SK-N-SH (cell line): ENCODE data around the gene MED27. TPM values are rescaled to one million over a fixed set of nuclear protein-coding genes. Genes with fewer than 3 reads are reported as not detected.

Experiments used
- CTCF ChIA-PET: fragments of 300-600, 350-600 bp; formaldehyde crosslinking; extraction: SDS; loops from one replicate; lab custom pipeline; 2021; lab: Yijun Ruan, JAX
- POLR2A ChIA-PET: fragments of 350-600 bp; sonication (Branson Sonifier 250); formaldehyde crosslinking; extraction: SDS; loops from one replicate; lab custom pipeline; 2020; ENCODE audit warnings: antibody characterized with exemption, inconsistent platforms; lab: Yijun Ruan, JAX
- DNase-seq: peaks from one replicate; pipeline ENCODE4 v3.0.0; 2012
- H2AFZ ChIP-seq: fragments of 200-600 bp; sonication (generic); 2 replicates; pipeline ENCODE4 v1.8.1; 2016; ENCODE audit warnings: antibody characterized with exemption, mild to moderate bottlenecking, low read depth
- H3F3A ChIP-seq: fragments of 200-600 bp; sonication (generic); replicated peaks from 2 replicates; pipeline ENCODE3; 2016; ENCODE audit warnings: antibody characterized with exemption, mild to moderate bottlenecking; ENCODE audit not compliant: insufficient read depth
- H3K27ac ChIP-seq, 2 experiments: fragments of 200-500 bp in 1 of 2; fragments of 200-600 bp in 1 of 2; sonication (Bioruptor generic) in 1 of 2; sonication (generic), shearing (Covaris generic) in 1 of 2; 2 replicates each; pipeline versions ENCODE4 v1.5.1 to v1.6.1; 2014 to 2016; ENCODE audit warnings: low read depth in 2 of 2, inconsistent platforms in 1 of 2, low read length in 1 of 2, mild to moderate bottlenecking in 1 of 2, mixed read lengths in 1 of 2
- H3K27me3 ChIP-seq: fragments of 200-600 bp; sonication (generic), shearing (Covaris generic); 2 replicates; pipeline ENCODE4 v1.6.1; 2016; ENCODE audit warnings: mixed run types; ENCODE audit not compliant: insufficient read depth
- H3K36me3 ChIP-seq, 2 experiments: fragments of 200-500 bp in 1 of 2; fragments of 200-600 bp in 1 of 2; sonication (Bioruptor generic) in 1 of 2; sonication (generic) in 1 of 2; replicated peaks in 1 of 2; 2 replicates each; pipeline versions ENCODE3 to v1.5.1; 2014 to 2016; ENCODE audit warnings: low read length in 1 of 2, mild to moderate bottlenecking in 1 of 2; ENCODE audit not compliant: insufficient read depth in 2 of 2, control insufficient read depth in 1 of 2
- H3K4me1 ChIP-seq, 2 experiments: fragments of 200-500 bp in 1 of 2; fragments of 200-600 bp in 1 of 2; sonication (Bioruptor generic) in 1 of 2; sonication (generic), shearing (Covaris generic) in 1 of 2; 2 replicates each; pipeline versions ENCODE4 v1.5.1 to v1.6.1; 2014 to 2016; ENCODE audit warnings: low read depth in 1 of 2, low read length in 1 of 2, mixed run types in 1 of 2; ENCODE audit not compliant: insufficient read depth in 2 of 2, control insufficient read depth in 1 of 2
- H3K4me2 ChIP-seq: fragments of 200-600 bp; sonication (generic), shearing (Covaris generic); 2 replicates; pipeline ENCODE4 v1.6.1; 2017; ENCODE audit warnings: mixed run types
- H3K4me3 ChIP-seq, 2 experiments: fragments of 200-500 bp in 1 of 2; fragments of 200-600 bp in 1 of 2; sonication (Bioruptor generic) in 1 of 2; sonication (generic), shearing (Covaris generic) in 1 of 2; 2 replicates each; pipeline versions ENCODE4 v1.5.1 to v1.8.1; 2014 to 2016; ENCODE audit warnings: low read depth in 2 of 2, inconsistent platforms in 1 of 2, low read length in 1 of 2, mild to moderate bottlenecking in 1 of 2, mixed read lengths in 1 of 2, moderate library complexity in 1 of 2
- H3K79me2 ChIP-seq: fragments of 200-600 bp; sonication (generic); 2 replicates; pipeline ENCODE4 v1.8.1; 2017; ENCODE audit warnings: mild to moderate bottlenecking; ENCODE audit not compliant: insufficient read depth
- H3K9ac ChIP-seq: fragments of 200-600 bp; sonication (generic); 2 replicates; pipeline ENCODE4 v1.6.1; 2017; ENCODE audit warnings: mixed run types
- H3K9me2 ChIP-seq: fragments of 200-600 bp; sonication (generic); 2 replicates; pipeline ENCODE4 v1.6.1; 2017; ENCODE audit warnings: mixed run types
- H3K9me3 ChIP-seq: fragments of 200-600 bp; sonication (generic); 2 replicates; pipeline ENCODE4 v1.6.1; 2017; ENCODE audit warnings: mixed run types, mild to moderate bottlenecking, moderate library complexity
- H4K20me1 ChIP-seq: fragments of 200-600 bp; sonication (generic); 2 replicates; pipeline ENCODE4 v1.6.1; 2017; ENCODE audit warnings: mild to moderate bottlenecking, mixed run types; ENCODE audit not compliant: insufficient read depth
- ELF1 ChIP-seq: IDR thresholded peaks from 2 replicates; pipeline ENCODE4 v1.4.0; 2012
- FOXJ3 ChIP-seq: sonication (generic); formaldehyde crosslinking; IDR thresholded peaks from 2 replicates; pipeline ENCODE4 v1.5.1; 2020; ENCODE audit warnings: mild to moderate bottlenecking, missing genetic modification reagents
- FOXM1 ChIP-seq: IDR thresholded peaks from 2 replicates; pipeline ENCODE4 v1.4.0; 2012; ENCODE audit warnings: low read depth, mild to moderate bottlenecking
- JUND ChIP-seq: IDR thresholded peaks from 2 replicates; pipeline ENCODE4 v1.4.0; 2012
- MEF2A ChIP-seq: IDR thresholded peaks from 2 replicates; pipeline ENCODE4 v1.4.0; 2012; ENCODE audit warnings: low read depth, borderline replicate concordance
- NFIC ChIP-seq: IDR thresholded peaks from 2 replicates; pipeline ENCODE4 v1.4.0; 2012; ENCODE audit warnings: borderline replicate concordance
- POLR2AphosphoS5 ChIP-seq: IDR thresholded peaks from 2 replicates; pipeline ENCODE4 v1.6.1; 2012; ENCODE audit warnings: low read depth, low read length
- RAD21 ChIP-seq: IDR thresholded peaks from 2 replicates; pipeline ENCODE4 v1.6.1; 2012; ENCODE audit warnings: mild to moderate bottlenecking, low read length
- RCOR1 ChIP-seq: fragments of 150-350 bp; IDR thresholded peaks from 2 replicates; pipeline ENCODE4 v1.6.1; 2017; ENCODE audit warnings: antibody characterized with exemption, low read length
- SIN3A ChIP-seq: IDR thresholded peaks from 2 replicates; pipeline ENCODE4 v1.6.1; 2012; ENCODE audit warnings: low read depth, mild to moderate bottlenecking, low read length, moderate library complexity, borderline replicate concordance
- SMC3 ChIP-seq: IDR thresholded peaks from 2 replicates; pipeline ENCODE4 v1.6.1; 2012; ENCODE audit warnings: low read depth, low read length, improper control_type of control experiment
- TAF1 ChIP-seq: IDR thresholded peaks from 2 replicates; pipeline ENCODE4 v1.6.1; 2012; ENCODE audit warnings: low read depth, mild to moderate bottlenecking, low read length, moderate library complexity, borderline replicate concordance
- TCF12 ChIP-seq: IDR thresholded peaks from 2 replicates; pipeline ENCODE4 v1.4.0; 2012
- YY1 ChIP-seq: IDR thresholded peaks from 2 replicates; pipeline ENCODE4 v1.4.0; 2012; ENCODE audit warnings: low read depth, mild to moderate bottlenecking
- WGBS: methylation state at CpG from one replicate; pipeline ENCODE4 v1.1.6; 2017; ENCODE audit warnings: low lambda C conversion rate; 5-methylcytosine and 5-hydroxymethylcytosine counted together
- polyA plus RNA-seq, 3 experiments: library from polyadenylated mRNA; depleted of rRNA; stranded (reverse); fragments of >200 nt; gene quantifications; 2 replicates each; pipeline ENCODE4 v1.2.3, GENCODE V29; 2012
- TF ChIP-seq, protein P1 (sequence below): fragments of 200-600 bp; sonication (generic); IDR thresholded peaks from 2 replicates; pipeline ENCODE4 v1.6.1; 2017; ENCODE audit warnings: antibody characterized with exemption, mild to moderate bottlenecking, moderate library complexity
- TF ChIP-seq, protein P2 (sequence below): IDR thresholded peaks from 2 replicates; pipeline ENCODE4; 2012
- TF ChIP-seq, protein P3 (sequence below): fragments of 150-350 bp; IDR thresholded peaks from 2 replicates; pipeline ENCODE4 v1.6.1; 2016; ENCODE audit warnings: mild to moderate bottlenecking, low read depth, low read length
- TF ChIP-seq, protein P4 (sequence below): IDR thresholded peaks from 2 replicates; pipeline ENCODE4 v1.4.0; 2012; ENCODE audit warnings: low read depth, borderline replicate concordance

The MED27 gene
- polyA plus RNA-seq, 1 of the 3 experiments (the other 2 are of a cell fraction): 35.0 TPM

GRCh38 chr9:131987232-131987631 is 92.4 kb downstream of the MED27 start:
- no peak overlapping the region for H3K9ac ChIP-seq
- H4K20me1 ChIP-seq: peaks cover 14% of the 10 kb centered on the region; the same call in 1 of the 2 replicates
- DNase-seq: no peak
- no peaks in the 10 kb centered on the region for H3K27me3 ChIP-seq
- H3K9me3 ChIP-seq: no peaks in the 10 kb centered on the region
- H3F3A ChIP-seq: no peaks in the 10 kb centered on the region
- no peaks in the 10 kb centered on the region for H3K79me2 ChIP-seq
- no peak overlapping the region for H3K27ac ChIP-seq
- no peak overlapping the region for H3K4me3 ChIP-seq
- WGBS: 98% methylated on average over 5 of the region's 5 CpGs
- TF ChIP-seq FOXJ3 (no peak), SMC3 (no peak), YY1 (no peak)
- ChIA-PET CTCF (interaction anchor here (1.3 kb wide), 1 partner anchor 272 kb away, joined by 5 read pairs; no protein-coding TSS in a partner anchor), POLR2A (no interaction called here)
- H2AFZ ChIP-seq: no peak overlapping the region
- no peak overlapping the region for H3K4me2 ChIP-seq
- H3K9me2 ChIP-seq: no peaks in the 10 kb centered on the region
- H3K36me3 ChIP-seq: peaks cover 0 to 8% of the 10 kb centered on the region in 2 experiments
- no peaks in the 10 kb centered on the region; a peak in 2 of 4 replicates for H3K4me1 ChIP-seq

GRCh38 chr9:131986576-131986975 is 93.1 kb downstream of the MED27 start:
- Histone ChIP-seq H3K4me1 (no peaks in the 10 kb centered on the region; a peak in 2 of 4 replicates), H3K27me3 (no peaks in the 10 kb centered on the region), H3F3A (no peaks in the 10 kb centered on the region), H3K9ac (no peak overlapping the region), H2AFZ (no peak overlapping the region), H3K4me3 (no peak overlapping the region), H3K4me2 (no peak overlapping the region), H3K27ac (no peak overlapping the region), H3K9me2 (no peaks in the 10 kb centered on the region), H3K36me3 (peaks cover 0 to 8% of the 10 kb centered on the region in 2 experiments), H3K9me3 (no peaks in the 10 kb centered on the region), H3K79me2 (no peaks in the 10 kb centered on the region), H4K20me1 (peaks cover 14% of the 10 kb centered on the region; the same call in 1 of the 2 replicates)
- ChIA-PET CTCF (interaction anchor here (1.3 kb wide), 1 partner anchor 273 kb away, joined by 5 read pairs; no protein-coding TSS in a partner anchor), POLR2A (interaction anchor here (0.6 kb wide), 1 partner anchor 32 kb away, joined by 3 read pairs; no protein-coding TSS in a partner anchor)
- WGBS: 90% methylated on average over 4 of the region's 4 CpGs
- DNase-seq: no peak
- no peak for TF ChIP-seq TAF1
- TF ChIP-seq NFIC: no peak
- TF ChIP-seq, protein P1, sequence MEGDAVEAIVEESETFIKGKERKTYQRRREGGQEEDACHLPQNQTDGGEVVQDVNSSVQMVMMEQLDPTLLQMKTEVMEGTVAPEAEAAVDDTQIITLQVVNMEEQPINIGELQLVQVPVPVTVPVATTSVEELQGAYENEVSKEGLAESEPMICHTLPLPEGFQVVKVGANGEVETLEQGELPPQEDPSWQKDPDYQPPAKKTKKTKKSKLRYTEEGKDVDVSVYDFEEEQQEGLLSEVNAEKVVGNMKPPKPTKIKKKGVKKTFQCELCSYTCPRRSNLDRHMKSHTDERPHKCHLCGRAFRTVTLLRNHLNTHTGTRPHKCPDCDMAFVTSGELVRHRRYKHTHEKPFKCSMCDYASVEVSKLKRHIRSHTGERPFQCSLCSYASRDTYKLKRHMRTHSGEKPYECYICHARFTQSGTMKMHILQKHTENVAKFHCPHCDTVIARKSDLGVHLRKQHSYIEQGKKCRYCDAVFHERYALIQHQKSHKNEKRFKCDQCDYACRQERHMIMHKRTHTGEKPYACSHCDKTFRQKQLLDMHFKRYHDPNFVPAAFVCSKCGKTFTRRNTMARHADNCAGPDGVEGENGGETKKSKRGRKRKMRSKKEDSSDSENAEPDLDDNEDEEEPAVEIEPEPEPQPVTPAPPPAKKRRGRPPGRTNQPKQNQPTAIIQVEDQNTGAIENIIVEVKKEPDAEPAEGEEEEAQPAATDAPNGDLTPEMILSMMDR: no peak
- TF ChIP-seq JUND: no peak
- TF ChIP-seq RCOR1: no peak
- TF ChIP-seq, protein P2, sequence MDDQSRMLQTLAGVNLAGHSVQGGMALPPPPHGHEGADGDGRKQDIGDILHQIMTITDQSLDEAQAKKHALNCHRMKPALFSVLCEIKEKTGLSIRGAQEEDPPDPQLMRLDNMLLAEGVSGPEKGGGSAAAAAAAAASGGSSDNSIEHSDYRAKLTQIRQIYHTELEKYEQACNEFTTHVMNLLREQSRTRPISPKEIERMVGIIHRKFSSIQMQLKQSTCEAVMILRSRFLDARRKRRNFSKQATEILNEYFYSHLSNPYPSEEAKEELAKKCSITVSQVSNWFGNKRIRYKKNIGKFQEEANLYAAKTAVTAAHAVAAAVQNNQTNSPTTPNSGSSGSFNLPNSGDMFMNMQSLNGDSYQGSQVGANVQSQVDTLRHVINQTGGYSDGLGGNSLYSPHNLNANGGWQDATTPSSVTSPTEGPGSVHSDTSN: no peak
- TF ChIP-seq, protein P3, sequence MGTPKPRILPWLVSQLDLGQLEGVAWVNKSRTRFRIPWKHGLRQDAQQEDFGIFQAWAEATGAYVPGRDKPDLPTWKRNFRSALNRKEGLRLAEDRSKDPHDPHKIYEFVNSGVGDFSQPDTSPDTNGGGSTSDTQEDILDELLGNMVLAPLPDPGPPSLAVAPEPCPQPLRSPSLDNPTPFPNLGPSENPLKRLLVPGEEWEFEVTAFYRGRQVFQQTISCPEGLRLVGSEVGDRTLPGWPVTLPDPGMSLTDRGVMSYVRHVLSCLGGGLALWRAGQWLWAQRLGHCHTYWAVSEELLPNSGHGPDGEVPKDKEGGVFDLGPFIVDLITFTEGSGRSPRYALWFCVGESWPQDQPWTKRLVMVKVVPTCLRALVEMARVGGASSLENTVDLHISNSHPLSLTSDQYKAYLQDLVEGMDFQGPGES: no peak
- no peak for TF ChIP-seq FOXM1
- TF ChIP-seq, protein P4, sequence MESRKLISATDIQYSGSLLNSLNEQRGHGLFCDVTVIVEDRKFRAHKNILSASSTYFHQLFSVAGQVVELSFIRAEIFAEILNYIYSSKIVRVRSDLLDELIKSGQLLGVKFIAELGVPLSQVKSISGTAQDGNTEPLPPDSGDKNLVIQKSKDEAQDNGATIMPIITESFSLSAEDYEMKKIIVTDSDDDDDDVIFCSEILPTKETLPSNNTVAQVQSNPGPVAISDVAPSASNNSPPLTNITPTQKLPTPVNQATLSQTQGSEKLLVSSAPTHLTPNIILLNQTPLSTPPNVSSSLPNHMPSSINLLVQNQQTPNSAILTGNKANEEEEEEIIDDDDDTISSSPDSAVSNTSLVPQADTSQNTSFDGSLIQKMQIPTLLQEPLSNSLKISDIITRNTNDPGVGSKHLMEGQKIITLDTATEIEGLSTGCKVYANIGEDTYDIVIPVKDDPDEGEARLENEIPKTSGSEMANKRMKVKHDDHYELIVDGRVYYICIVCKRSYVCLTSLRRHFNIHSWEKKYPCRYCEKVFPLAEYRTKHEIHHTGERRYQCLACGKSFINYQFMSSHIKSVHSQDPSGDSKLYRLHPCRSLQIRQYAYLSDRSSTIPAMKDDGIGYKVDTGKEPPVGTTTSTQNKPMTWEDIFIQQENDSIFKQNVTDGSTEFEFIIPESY: no peak
- no peak for TF ChIP-seq ELF1
- no peak for TF ChIP-seq MEF2A
- no peak for TF ChIP-seq TCF12
- TF ChIP-seq SIN3A: no peak
- no peak for TF ChIP-seq RAD21
- TF ChIP-seq POLR2AphosphoS5: no peak
- no peak for TF ChIP-seq FOXJ3
